Uterus (tissue), 2 donors: ENCODE measurements around the gene MIPEP.

Experiments used
- CTCF ChIP-seq, 4 experiments: fragments of 200-600 bp in 2 of 4; fragments of 450-650 bp in 2 of 4; sonication (generic) in 2 of 4; IDR thresholded peaks; one replicate each; pipeline ENCODE4 v1.5.1; 2016 to 2019; ENCODE audit warnings: antibody characterized with exemption in 4 of 4, mild to moderate bottlenecking in 2 of 4, moderate library complexity in 1 of 4
- POLR2A ChIP-seq, 2 donors: fragments of 450-650 bp; IDR thresholded peaks; one replicate each; pipeline ENCODE4 v1.6.1; 2016; ENCODE audit warnings: antibody characterized with exemption in 2 of 2, mild to moderate bottlenecking in 1 of 2, moderate library complexity in 1 of 2

DNA sequence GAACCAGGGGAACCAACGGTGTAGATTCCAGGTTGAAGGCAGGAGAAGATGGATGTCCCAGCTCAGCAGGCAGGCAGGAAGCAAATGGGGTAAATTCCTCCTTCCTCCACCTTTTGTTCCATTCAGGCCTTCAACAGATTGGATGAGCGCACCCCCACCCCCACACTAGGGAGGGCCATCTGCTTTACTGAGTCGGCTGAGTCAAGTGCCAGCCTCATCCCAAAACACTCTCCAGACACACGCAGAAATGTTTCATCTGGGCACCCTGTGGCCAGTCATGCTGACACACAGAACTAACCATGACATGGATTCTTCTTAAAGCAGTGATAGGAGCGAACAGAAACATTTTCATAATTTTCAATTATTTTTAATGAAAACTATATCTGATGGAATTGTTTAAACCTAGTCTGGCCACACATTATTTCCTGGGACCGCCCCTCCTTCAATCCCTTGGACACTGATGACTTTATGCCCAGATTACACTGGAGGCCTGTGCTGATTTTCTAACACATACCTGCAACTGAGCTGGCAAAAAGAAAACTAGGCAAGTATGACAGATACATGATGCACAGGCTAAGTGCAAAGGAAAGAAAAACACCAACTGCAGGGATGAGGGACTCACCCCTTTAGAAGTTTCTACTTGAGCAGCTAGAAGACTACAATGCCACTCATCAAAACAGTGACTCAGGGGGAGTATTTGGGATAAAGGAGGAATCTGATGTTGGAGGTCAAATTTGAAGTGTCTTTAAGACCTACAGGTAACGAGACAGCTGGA is 164.8 kb downstream of the MIPEP start:
- TF ChIP-seq CTCF (IDR thresholded peaks at IDR 0.05) (no peak), POLR2A (IDR thresholded peaks at IDR 0.05) (no peak)
